Stimulated activated effector memory CD8-positive, alpha-beta T cell treated with anti-CD3 and anti-CD28 coated beads, Interleukin-12 subunit alpha, Interleukin-12 subunit beta, amount 100 ng/mL, for 72 hours (primary cell): Measurements from ENCODE around the gene NEDD8.
"Not testable (repeated sequence)": the region's sequence is repeated elsewhere in the genome, so short reads cannot be mapped to it uniquely, and the experiment has no call there.

ENCODE experiments used
- ATAC-seq: fragments of 150-1000 bp; cut with Tn5 transposase; 2 replicates; pipeline ENCODE4 v1.10.0; 2021
- DNase-seq, 2 donors: peaks; one replicate each; pipeline ENCODE4 v3.0.0; 2021 to 2022; ENCODE audit warnings: low spot score in 2 of 2
- H3K27ac Mint-ChIP-seq: one replicate; pipeline ENCODE4 v1.8.0; 2022; ENCODE audit warnings: mild to moderate bottlenecking, mixed read lengths
- H3K36me3 Mint-ChIP-seq: one replicate; pipeline ENCODE4 v1.8.0; 2022; ENCODE audit warnings: mild to moderate bottlenecking, mixed read lengths
- H3K4me1 Mint-ChIP-seq: one replicate; pipeline ENCODE4 v1.8.0; 2022; ENCODE audit warnings: mixed read lengths
- H3K4me3 Mint-ChIP-seq: one replicate; pipeline ENCODE4 v1.8.0; 2022; ENCODE audit warnings: mild to moderate bottlenecking, mixed read lengths
- H3K9me3 Mint-ChIP-seq: one replicate; pipeline ENCODE4 v1.8.0; 2022; ENCODE audit warnings: mixed read lengths

NEDD8 gene

GRCh38 chr14:24206260-24207103 is 25.7 kb downstream of the NEDD8 start:
- H3K4me3 Mint-ChIP-seq = no peak overlapping the region
- no peak for ATAC-seq
- peaks cover 50% of the 10 kb centered on the region for H3K4me1 Mint-ChIP-seq
- no peak for DNase-seq
- peak overlapping the region; percentile 69 for H3K27ac Mint-ChIP-seq
- H3K36me3 Mint-ChIP-seq = peaks cover 100% of the 10 kb centered on the region
- H3K9me3 Mint-ChIP-seq = peaks cover 5% of the 10 kb centered on the region

GRCh38 chr14:24204163-24205146 is 27.7 kb downstream of the NEDD8 start:
- Mint-ChIP-seq H3K27ac (peak overlapping the region; percentile 5), H3K9me3 (peaks cover 5% of the 10 kb centered on the region), H3K4me1 (peaks cover 43% of the 10 kb centered on the region), H3K4me3 (no peak overlapping the region), H3K36me3 (peaks cover 100% of the 10 kb centered on the region)
- DNase-seq (no peak), ATAC-seq (no peak)

DNA sequence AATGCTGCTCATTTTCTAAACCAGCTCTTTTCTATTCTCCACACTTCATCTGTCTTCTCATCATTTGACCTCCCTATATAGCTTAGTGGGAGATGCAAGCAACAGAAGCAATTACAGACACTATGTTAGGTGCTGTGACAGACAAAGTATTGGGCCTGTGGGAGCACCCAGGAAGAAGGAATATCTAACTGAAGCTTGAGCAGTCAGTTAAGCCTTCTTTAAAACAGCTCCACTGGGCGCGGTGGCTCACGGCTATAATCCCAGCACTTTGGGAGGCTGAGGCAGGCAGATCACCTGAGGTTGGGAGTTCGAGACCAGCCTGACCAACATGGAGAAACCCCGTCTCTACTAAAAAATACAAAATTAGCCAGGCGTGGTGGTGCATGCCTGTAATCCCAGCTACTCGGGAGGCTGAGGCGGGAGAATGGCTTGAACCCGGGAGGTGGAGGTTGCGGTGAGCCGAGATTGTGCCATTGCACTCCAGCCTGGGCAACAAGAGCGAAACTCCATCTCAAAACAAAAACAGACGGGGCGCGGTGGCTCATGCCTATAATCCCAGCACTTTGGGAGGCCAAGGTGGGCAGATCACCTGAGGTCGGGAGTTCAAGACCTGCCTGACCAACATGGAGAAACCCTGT is 28.8 kb downstream of the NEDD8 start:
- H3K4me3 Mint-ChIP-seq, H3K9me3 Mint-ChIP-seq, DNase-seq, ATAC-seq, H3K27ac Mint-ChIP-seq: not testable (repeated sequence)
- Mint-ChIP-seq H3K36me3 (peaks cover 100% of the 10 kb centered on the region), H3K4me1 (peaks cover 54% of the 10 kb centered on the region)

GRCh38 chr14:24202538-24202937 is 29.6 kb downstream of the NEDD8 start:
- not testable (repeated sequence) for H3K9me3 Mint-ChIP-seq, H3K27ac Mint-ChIP-seq, H3K4me3 Mint-ChIP-seq, ATAC-seq, DNase-seq
- Mint-ChIP-seq H3K4me1 (peaks cover 50% of the 10 kb centered on the region), H3K36me3 (peaks cover 100% of the 10 kb centered on the region)

GRCh38 chr14:24198814-24199524 is 33.2 kb downstream of the NEDD8 start:
- Mint-ChIP-seq H3K36me3 (peaks cover 94% of the 10 kb centered on the region), H3K27ac (peak overlapping the region; percentile 58), H3K9me3 (peaks cover 9% of the 10 kb centered on the region), H3K4me1 (peaks cover 47% of the 10 kb centered on the region), H3K4me3 (no peak overlapping the region)
- DNase-seq (no peak), ATAC-seq (no peak)

- peak overlapping the region; percentile 78 for H3K4me3 Mint-ChIP-seq
- peak overlapping the region; percentile 99 for H3K27ac Mint-ChIP-seq
- peaks cover 91% of the 10 kb centered on the region for H3K36me3 Mint-ChIP-seq
- ATAC-seq (no peak), DNase-seq (no peak)
- H3K4me1 Mint-ChIP-seq = peaks cover 51% of the 10 kb centered on the region
- peaks cover 4% of the 10 kb centered on the region for H3K9me3 Mint-ChIP-seq
Observed at GRCh38 chr14:24197056-24197450, 35.1 kb downstream of the NEDD8 start.

GRCh38 chr14:24196071-24197055 is 35.8 kb downstream of the NEDD8 start:
- Mint-ChIP-seq H3K4me3 (peak overlapping the region; percentile 78), H3K27ac (peak overlapping the region; percentile 99), H3K4me1 (peaks cover 55% of the 10 kb centered on the region), H3K36me3 (peaks cover 91% of the 10 kb centered on the region), H3K9me3 (peaks cover 4% of the 10 kb centered on the region)
- ATAC-seq = peak; percentile 11
- no peak for DNase-seq

DNA sequence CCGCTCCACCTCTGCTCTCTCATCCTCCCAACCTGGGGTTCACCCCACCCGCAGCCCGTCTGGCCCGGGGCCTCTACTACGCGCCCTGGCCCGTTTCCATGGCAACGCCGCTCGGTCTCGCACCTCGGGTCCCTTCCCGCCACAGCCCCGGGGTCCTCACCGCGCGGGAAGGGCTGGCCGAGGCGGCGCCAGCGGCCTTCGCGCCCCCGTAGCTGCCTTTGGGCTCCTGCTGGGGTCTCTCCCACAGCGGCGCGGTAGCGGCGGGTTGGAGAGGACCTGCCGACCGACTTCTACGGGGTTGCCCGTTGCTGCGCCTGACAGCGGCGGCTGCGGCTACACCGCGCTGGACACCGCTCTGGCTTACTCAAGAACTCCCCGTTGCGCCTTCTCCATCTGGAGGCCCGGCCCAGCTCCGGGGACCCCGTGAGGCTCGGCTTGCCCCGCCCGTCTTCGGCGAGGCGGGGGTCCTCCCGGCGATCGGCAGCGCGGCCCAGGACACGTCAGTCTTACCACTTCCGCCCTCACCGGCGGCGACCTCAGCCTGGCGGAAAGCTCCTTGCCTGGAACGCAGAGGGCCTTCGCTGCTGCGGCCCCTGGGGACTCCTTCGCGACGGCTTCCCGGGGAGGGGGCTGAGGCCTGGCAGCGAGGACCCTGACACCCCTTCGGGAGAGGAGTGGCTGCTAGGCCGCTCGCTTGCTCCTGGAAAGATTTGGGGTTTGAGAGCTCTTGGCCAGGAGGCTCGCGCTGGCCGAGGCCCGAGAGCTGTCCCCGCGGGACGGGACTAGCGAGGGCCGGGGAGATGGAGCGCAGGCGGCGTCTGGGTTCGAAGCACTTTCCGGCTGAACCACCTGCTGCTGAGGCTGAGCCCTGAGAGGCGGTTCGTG is 36.7 kb downstream of the NEDD8 start, which contains the start of gene TM9SF1:
TM9SF1 (minus strand) TSS at position 256 of the 885 bp plus-strand sequence. CDS start 422 bp downstream, outside the sequence.
- DNase-seq (peak; percentile 84 to 92), ATAC-seq (peak; percentile 94)
- Mint-ChIP-seq H3K4me1 (peaks cover 51% of the 10 kb centered on the region), H3K4me3 (peak within 1 kb of the TSS; percentile 78), H3K27ac (peak within 1 kb of the TSS; percentile 99), H3K9me3 (peaks cover 4% of the 10 kb centered on the region), H3K36me3 (peaks cover 90% of the 10 kb centered on the region)

DNA sequence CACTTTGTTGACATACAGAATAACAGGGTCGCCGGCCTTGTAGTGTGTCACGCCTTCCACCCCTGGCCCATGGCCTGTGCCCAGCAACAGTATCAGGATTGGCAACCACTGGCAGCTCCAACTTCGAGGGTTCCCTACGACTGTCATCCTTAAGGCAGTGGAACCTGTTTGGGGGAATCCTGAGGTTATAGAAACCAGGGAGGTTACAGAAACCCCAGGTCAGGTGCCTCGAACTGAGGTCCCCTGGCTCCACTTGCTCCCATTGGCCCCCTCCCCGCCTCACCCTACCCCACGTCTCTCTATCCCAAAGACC is 37.3 kb downstream of the NEDD8 start:
- peak overlapping the region; percentile 78 for H3K4me3 Mint-ChIP-seq
- DNase-seq = no peak
- peak overlapping the region; percentile 99 for H3K27ac Mint-ChIP-seq
- H3K4me1 Mint-ChIP-seq = peaks cover 51% of the 10 kb centered on the region
- peaks cover 4% of the 10 kb centered on the region for H3K9me3 Mint-ChIP-seq
- ATAC-seq = no peak
- H3K36me3 Mint-ChIP-seq = peaks cover 87% of the 10 kb centered on the region

DNA sequence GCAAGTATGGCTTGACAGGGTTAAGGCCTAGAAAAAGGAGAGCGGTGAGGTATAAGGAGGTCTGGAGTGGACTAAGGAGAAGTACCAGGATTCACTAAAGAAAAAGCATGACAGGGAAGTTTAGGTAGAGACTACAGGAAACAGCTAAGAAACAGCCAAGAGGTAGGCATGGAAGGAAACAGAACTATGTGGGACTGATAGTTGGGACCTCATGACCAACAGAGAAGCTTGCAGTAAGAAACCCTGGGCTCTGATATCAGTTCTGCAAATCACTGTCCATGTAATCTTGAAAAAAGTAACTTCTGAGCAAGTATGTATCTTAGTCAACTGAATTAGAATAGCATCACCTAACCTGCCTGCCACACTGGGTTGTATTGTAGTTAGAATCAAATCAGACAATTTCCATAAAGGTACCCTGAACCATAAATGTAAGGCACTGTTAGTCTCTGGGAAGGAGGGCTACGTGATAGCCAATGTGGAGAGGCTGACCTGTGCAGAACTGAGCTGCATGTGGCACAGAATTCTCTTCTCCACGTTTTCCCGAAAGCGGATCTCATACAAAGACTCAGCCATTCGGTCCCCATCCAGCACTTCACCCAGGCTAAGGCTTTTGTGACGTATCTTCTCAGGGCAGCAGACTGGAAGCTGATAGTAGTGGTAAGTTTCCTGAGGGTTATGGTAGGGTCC is 37.8 kb downstream of the NEDD8 start:
- Mint-ChIP-seq H3K27ac (peak overlapping the region; percentile 99), H3K4me1 (peaks cover 49% of the 10 kb centered on the region), H3K4me3 (peak overlapping the region; percentile 78), H3K9me3 (peaks cover 4% of the 10 kb centered on the region), H3K36me3 (peaks cover 82% of the 10 kb centered on the region)
- DNase-seq (no peak), ATAC-seq (no peak)

DNA sequence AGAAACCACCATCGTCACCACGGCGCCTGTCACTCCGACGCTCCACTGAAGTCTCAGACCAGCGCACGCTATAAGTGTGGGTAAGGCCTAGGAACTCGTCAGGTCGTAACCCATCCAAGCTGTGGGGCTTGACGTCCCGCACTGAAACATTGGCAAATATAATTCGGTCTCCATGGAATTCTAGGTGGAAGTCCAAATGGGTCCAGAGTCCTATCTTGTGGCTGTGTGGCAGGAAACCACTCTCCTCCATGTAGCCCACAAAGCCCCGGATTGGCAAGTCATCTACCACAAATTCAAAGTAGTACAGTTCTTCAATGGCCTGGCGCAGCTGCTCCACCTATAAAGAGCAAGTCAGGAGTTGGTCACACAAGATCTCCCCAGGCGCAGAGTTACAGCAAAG is 39.2 kb downstream of the NEDD8 start:
- Mint-ChIP-seq H3K4me3 (no peak overlapping the region), H3K4me1 (peaks cover 47% of the 10 kb centered on the region), H3K27ac (peak overlapping the region; percentile 65), H3K9me3 (no peaks in the 10 kb centered on the region), H3K36me3 (peaks cover 80% of the 10 kb centered on the region)
- ATAC-seq = no peak
- DNase-seq = no peak

DNA sequence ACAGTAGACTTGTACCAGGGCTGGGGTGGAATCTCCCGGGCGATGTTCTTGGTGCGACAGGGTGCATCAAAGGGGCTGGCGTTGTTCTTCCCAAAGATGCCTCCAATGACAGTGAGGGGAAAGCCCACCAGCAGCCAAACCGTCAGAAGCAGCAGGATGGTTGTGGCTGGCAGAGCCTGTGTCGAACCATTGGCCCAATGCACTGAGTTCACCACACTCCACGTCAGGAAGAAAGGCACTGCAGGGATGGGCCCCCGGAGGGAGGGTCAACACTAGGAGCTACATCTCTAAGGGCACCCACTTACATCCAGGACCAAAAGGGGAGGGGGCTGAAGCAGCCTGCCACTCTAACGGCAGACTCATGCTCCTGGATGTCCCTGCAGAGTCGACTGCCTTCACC is 41.8 kb downstream of the NEDD8 start:
- Mint-ChIP-seq H3K36me3 (peaks cover 76% of the 10 kb centered on the region), H3K4me3 (no peak overlapping the region), H3K27ac (peak overlapping the region; percentile 14)

More for the DNA sequence above, 41.8 kb downstream of the NEDD8 start:
- H3K9me3 Mint-ChIP-seq = no peaks in the 10 kb centered on the region
- ATAC-seq (no peak), DNase-seq (no peak)
- peaks cover 59% of the 10 kb centered on the region for H3K4me1 Mint-ChIP-seq
